GM12872 (cell line): ENCODE results near the gene C6orf62.

ENCODE experiments used
- CTCF ChIP-seq: IDR thresholded peaks from 3 replicates; pipeline ENCODE4 v1.5.1; 2011; ENCODE audit warnings: low read depth, mild to moderate bottlenecking, low read length, moderate library complexity; ENCODE audit not compliant: insufficient read depth

The C6orf62 gene

GRCh38 chr6:24744911-24745310 lies 26.0 kb upstream of the C6orf62 start:
- TF ChIP-seq CTCF, result no peak

DNA sequence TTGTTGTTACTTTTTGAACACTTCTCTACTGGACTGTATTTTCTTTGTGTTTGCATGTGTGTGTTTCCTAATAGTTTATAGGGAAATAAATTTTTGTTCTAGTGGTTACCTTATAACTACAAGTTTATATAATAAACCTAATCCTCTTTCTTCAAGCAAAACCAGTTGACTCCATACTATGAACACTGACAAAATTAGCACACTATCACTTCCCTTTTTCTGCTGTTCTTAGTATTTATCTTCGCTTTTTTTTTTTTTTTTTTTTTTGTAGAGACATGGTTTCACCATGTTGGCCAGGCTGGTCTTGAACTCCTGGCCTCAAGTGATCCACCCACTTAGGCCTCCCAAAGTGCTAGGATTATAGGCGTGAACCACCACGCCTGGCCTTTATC lies 25.0 kb upstream of the C6orf62 start:
- TF ChIP-seq CTCF, result no peak

GRCh38 chr6:24743265-24743943 lies 24.4 kb upstream of the C6orf62 start:
- no peak for TF ChIP-seq CTCF

- TF ChIP-seq CTCF, result no peak
These were observed 23.3 kb upstream of the C6orf62 start for GRCh38 chr6:24742216-24742738.

- TF ChIP-seq CTCF, result no peak
These were observed 21.9 kb upstream of the C6orf62 start for GRCh38 chr6:24740861-24741260.

- TF ChIP-seq CTCF, result no peak
These were observed 19.8 kb upstream of the C6orf62 start for GRCh38 chr6:24738741-24739140.

DNA sequence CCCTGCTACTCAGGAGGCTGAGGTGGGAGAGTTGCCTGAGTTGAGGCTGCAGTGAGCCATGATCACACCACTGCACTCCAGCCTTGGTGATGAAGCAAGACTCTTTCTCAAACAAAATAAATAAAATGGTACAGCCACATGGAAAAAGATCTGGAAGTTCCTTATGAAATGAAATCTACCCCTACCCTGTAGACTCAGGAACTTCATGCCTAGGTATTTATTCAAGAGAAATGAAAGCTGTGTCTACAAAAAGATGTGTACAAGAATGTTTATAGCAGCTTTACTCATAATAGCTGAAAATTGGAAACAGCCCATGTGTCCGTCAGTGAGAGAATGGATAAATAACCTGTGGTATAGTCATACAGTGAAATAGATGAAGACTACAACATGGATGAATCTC lies 15.2 kb upstream of the C6orf62 start:
- no peak for TF ChIP-seq CTCF

DNA sequence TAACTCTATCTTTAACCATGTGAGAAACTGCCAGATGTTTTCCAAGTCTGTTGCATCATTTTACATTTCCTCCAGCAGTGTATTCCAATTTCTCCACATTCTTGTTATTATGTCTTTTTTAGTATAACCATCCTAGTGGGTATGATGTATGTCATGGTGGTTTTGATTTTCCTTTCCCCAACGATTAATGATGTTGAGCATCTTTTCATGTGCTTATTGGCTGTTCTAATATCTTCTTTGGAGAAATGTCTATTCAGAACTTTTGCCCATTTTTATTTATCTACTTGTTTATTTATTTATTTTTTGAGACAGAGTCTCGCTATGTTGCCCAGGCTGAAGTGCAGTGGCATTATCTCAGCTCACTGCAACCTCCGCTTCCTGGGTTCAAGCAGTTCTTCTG lies 4.3 kb upstream of the C6orf62 start:
- no peak for TF ChIP-seq CTCF
